Stimulated activated naive CD4-positive, alpha-beta T cell (primary cell): ENCODE data around the gene SLC8A1.

Experiments used
- DNase-seq, 6 experiments: peaks; one replicate each; lab custom pipeline; 2025; lab: John Stamatoyannopoulos, UW

SLC8A1 gene

DNA sequence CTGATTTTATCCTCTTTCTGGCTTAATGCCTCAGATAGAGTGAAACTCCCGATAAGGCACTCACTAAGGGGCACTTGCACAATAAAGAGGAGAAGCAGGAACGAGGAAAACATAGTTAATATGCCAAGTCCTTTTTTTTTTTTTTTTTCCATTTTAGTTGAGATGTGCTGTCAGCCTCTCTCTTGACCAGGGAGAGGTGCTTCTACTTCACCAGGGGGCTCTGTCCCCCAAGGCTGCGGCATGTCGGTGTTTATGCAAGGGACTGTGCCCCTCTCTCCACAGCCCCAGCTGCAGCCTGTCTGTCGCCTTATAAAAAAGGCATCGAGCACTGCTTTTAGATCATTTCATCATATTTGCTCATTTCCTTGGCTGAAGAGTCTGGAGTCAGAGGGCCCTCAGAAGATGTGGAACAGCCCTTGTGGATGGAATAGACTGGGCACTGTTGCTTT lies 178.1 kb downstream of the SLC8A1 start:
- DNase-seq: no peak

DNA sequence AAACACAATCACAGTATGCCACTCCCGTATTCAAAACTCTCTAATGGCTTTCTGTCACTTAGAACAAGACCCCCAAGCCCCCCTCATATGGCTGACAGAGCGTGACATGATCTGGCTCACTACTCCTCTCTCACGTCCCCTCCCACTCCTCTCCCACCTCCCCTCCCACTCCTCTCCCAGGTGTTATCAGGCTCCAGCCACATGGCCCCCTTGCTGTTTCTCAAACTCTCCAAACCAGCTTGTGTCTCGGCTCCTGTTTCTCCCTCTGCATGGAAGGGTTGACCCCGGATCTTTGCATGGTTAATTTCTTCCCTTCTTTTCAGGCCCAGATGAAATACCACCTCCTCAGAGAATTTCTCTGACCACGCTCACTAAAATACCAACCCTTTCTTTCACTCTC lies 180.8 kb downstream of the SLC8A1 start:
- no peak for DNase-seq

DNA sequence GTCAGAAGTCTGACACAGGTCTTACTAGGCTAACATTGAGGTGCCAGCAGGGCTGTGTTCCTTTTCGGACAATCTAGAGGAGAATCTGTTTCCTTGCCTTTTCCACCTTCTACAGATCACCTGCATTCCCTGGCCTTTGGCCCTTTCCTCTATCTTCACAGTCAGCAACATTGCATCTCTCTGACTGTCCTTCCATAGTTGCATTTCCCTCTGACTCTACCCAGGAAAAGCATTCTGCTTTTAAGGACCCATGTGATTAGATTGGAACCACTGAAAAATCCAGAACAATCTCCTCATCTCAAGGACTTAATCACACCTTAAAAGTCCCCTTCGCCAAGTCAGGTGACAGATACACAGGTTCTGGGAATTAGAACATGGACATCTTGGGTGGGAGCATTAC lies 181.5 kb downstream of the SLC8A1 start:
- DNase-seq: no peak

DNA sequence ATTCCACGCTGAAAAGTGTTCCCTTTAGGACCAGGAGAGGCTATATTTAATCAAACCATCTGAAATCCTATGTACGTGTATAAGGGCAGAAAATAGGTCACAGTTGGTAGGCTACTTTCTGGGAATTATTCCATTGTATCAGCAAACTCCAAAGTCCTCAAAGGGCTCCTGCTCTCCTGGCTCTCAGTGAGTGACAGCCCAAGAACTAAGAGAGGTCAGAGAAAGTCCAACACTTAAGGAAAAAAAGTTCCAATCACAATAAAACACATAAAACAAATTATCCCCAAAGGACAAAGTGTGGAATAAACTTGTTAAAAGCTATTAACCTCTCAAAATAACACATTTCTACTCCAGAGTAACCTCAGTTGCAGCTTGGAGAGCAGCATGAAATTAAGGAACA lies 183.3 kb downstream of the SLC8A1 start:
- no peak for DNase-seq

DNA sequence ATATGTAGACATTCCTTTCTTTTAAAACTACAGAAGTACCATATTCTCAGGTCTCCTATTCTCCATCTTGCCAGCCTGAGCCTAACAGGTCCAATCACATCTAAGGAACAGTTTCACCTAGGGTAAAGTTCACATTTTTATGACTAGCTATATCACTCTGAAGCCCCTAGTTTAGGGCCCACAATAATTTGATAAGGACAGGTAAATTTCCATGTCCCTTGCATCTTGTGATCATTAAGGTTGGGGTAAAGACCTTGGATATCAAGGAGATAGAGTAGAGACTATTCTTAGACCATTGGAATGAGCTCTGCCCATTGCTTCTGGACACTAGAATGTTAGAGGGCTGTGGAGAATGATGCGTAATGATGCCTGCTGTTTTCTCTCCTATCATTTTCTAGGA lies 185.7 kb downstream of the SLC8A1 start:
- DNase-seq: no peak

DNA sequence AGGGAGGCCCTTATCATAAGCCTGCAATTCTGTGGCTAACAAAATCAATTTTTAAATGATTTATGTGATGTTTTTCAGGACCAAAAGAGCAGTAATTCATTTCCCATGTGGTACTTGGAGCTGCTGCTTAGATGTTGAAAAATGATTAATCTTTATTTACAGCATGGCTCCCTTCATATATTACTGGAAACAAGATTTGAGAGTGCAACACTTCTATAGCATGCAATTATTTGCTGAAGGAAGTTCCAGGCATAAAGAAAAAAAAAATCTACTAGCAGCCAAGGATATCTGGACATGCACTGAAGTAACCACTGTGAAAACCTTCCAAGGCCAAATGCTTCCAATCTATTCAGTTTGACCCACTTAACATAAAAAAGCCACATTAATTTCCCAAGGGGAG lies 186.3 kb downstream of the SLC8A1 start:
- DNase-seq: no peak

DNA sequence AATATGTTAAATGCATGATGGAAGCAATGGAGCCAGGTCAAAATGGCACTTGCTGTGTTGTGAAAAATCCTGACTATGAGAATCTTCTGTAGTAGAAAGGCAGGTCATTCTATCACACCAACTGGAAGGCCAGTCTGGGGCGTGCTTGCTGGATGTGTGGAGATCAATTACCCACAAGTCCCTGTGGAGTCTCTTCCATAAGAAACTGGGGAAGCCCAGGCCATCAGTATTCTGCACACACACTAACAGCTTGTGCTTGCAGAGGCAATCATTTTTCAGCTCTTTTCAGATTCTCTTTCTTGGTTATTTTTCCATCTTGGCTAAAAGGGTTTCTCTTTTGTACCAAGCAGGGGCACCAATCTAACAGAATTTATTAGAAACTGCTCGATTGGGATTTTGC lies 190.8 kb downstream of the SLC8A1 start:
- DNase-seq: no peak

DNA sequence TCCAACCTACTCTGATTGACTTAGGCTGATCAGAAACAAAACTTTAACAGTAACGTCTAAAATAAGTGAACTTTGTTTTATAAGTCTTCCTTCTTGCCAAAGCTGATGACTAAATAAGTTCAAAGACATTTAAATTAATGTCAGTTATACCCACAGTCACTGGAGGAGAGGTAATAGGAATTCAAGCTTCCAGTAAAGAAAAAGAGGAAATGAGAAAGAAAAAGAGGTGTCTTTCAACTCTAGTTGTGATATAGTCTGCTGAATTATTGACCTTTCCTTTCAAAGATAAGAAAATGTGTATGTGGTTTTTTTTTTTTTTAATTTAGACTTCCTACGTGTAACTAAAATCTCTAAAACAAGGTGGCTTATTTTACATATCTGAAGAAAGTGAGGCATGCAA lies 191.5 kb downstream of the SLC8A1 start:
- DNase-seq: no peak

DNA sequence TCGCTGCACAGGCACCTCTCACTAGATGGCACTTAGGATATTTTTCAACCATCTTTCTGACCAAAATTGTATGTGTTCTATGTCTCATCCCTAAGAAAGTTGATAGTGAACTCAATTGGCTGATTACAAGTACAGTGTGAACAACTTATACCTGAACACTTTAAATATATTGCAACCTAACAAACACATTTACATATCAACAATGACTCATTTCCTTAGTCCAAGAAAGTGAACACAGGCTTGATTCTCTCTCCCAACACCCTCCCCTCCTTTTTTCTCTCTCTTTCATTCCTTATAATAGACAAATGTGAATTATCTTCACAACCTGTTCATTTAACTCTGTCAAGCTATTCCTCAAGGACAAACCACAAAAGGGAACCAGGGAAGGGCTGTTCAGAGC lies 192.0 kb downstream of the SLC8A1 start:
- no peak for DNase-seq

DNA sequence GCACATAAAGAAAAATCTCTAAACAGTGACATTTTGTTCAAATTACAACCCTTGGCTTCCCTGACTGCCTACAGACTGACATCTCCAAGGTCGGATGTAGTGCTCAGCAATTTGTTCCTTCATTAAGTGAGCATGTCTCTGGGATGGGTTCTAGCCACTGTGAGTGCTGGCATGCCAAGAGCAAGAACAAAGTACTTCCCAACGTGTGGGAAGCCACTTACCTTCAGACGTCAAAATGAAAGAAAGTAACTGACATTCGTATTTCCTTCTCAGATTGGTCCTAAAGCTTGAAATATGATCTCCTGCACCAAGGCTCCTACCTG lies 193.8 kb downstream of the SLC8A1 start:
- DNase-seq: no peak

DNA sequence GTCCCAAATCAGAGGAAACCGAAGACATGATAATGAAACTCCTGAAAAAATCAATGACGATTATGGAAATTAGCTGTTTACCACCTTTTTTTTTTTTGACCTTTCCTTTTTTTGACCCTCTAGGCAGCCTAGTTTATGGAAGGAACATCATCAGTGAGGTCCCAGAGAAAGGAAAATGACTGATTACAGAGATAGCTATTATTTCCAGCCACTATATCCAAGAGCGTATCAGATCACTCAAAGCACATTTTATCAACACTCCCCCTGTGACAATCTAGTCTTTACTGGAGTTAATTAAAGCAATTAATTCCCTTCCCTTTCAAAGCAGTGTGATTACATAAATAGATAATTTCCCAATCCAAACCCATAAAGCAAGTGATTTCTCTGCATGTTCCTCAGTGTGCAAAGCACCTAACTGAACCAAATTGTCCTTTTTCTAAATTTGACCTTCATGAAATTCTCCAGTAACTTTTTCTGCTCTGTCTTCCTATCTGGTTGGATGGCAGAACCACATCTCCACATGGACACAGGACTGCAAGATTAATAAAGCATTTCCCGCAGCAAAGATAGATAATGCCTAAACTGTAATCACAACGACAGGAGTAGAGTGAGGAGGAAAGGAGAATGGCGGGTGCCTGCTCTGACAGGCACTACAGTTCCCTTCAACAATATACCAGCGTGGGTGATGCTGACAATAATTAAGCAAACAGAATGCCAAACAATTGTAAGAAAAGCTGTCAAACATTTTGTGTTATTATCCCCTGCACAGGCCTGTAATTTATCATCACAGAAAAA lies 194.4 kb downstream of the SLC8A1 start:
- DNase-seq: no peak

DNA sequence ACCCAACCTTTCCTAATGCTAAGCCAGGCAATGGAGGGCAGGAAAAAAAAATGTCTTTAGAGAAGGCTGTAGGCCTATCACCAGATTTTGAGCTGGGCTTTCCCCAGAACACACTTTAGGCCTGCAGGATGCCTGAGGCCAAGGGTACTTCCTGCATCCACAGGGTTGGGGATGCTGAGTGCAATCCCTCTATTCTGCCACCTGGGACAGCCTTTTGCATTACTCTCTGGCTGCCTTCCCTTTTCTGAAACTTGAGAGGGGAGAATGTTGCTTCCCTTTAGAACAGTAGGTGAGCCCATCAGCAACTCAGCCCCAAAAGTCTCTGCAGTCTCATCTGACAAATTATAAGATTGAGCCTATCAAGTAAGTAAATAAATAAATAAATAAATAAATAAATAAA lies 195.2 kb downstream of the SLC8A1 start:
- DNase-seq: no peak

DNA sequence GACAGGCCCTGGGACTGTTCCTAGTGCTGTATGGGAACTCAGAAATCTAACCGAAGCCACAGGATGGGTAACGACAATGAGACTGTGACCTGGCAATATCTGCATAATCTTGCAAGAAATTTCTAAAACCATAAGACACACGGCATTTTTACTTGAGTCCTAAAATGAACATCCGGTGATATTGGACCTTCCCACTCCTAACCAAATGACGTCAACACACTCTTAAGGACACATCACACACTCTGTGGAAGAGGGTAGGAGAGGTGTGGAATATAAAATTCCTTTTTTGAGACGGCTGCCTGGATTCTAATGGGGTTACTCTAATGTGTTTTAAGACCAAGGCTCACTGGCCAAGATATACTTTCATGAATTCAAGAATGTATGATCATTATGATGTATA lies 195.9 kb downstream of the SLC8A1 start:
- no peak for DNase-seq

DNA sequence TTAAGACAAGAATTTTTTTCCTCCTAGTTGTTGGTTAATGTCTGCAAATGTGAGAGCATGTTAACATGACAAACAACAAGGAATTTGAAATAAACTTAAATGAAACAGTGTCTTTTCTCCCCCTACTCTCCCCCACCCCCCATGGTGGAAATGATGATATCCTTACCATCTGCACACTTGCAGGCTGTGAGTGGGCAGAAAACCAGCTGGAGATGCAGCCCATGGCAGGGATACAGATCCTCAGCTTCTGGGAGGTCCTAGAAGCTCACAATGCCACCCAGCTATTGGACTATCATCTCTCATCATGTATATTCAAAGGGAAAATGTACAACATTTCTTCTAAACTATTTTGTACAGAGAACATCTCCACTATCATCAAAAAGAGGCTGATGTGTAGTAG lies 196.8 kb downstream of the SLC8A1 start:
- no peak for DNase-seq

DNA sequence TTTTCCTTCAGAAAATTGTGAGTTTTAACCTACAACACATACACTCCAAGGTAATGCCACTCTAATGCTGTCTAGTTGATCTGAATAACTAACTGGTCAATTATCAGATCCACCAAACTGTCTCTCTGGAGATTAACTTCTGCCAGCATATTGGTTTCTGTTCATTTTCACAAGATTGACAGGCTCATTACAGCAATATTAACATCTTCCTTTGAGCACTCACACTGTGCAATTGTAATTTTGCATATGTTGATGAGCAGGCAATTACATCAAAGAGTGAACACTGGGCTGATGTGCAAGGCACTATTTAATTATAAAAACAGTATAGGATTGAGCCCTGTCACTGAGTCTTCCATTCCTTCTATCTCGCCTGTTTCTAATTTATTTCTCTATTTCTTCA lies 197.3 kb downstream of the SLC8A1 start:
- no peak for DNase-seq

DNA sequence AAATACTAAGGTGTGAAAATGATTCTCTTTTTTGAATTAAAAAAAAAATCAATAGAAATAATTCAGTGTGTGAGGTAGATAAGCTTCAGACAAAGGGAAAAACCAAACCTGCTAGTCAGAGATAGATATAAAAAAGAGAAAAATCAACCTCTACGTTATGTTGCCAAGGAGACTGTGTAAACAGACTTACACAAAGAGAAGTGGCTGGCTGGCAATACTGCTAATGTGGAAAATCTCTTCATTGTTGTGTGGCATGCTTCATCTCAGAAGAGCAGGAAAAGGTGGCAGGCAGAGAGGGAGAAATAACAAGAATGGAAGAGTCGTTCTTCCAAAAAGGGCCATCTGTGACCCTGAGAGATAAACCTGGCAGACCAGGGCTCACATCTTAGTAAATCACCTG lies 200.8 kb downstream of the SLC8A1 start:
- DNase-seq: no peak

DNA sequence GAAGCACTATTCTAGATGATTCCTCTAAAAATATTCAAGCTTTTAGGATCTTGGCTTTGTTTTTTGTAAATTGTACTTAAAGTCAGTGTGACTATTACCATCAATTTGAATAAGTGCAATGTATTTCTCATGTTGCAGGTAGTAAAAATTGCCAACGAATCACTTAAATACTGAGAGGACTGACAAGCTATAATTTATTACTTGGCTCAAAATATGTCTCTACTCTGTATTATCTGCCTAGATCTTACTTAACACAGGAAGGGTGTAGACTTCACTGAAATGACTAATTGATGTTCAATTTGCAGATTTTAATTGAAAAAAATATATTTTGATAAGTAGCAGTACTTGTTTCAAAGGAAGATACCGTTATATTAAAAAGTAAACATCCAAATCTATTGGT lies 202.3 kb downstream of the SLC8A1 start:
- no peak for DNase-seq

DNA sequence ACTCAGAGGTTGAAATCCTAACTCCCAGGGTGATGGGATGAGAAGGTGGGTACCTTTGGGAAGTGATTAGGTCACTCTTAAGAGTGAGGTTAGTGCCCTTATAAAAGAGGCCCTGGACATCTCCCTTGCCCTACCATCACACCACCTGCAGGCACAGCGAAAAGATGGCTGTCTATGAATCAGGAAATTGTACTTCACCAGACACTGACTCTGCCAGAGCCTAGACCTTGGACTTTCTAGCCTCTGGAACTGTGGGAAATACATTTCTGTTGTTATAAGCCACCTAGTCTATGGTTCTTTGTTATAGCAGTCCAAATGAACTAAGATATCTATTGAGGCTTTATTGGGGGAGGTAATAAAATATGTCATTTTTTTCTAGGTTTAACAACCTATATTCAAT lies 203.6 kb downstream of the SLC8A1 start:
- no peak for DNase-seq

DNA sequence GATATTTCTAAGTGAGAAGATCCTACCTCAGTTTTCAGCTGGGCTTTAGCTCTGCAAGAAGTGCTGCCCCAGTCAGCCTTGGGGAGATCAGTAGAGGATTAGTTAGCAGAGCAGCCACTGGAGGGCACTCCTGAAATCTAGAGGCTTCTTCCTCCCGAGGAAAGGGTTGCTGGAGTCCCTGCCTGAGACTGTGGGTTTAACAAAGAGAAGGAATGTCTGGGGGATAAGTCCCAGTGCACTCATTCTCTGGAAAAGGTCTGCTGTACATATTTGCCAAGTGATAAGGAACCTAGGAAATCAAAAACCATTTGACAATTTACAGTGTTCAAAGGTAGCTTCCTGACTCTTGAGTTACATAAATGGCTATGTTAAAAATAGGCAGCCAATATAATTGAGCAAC lies 207.2 kb downstream of the SLC8A1 start:
- no peak for DNase-seq

DNA sequence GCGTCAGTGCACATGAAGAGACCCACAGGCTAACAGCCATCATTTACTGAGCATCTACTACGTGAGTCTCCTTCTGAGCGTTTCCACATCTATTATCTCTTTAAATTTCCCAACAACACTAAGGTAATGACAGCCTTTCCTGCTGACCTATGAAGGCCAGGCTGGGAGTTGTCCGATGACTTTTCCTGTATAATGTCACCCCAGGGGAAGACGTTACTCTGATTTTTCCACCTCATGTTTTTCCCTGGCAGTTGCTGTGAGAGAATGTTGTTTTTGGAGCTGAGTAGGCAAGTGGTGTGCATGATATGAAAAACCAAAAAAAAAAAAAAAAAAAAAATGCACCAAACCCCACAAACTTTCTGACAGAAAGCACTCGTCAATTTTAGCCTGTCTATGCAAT lies 207.6 kb downstream of the SLC8A1 start:
- no peak for DNase-seq

DNA sequence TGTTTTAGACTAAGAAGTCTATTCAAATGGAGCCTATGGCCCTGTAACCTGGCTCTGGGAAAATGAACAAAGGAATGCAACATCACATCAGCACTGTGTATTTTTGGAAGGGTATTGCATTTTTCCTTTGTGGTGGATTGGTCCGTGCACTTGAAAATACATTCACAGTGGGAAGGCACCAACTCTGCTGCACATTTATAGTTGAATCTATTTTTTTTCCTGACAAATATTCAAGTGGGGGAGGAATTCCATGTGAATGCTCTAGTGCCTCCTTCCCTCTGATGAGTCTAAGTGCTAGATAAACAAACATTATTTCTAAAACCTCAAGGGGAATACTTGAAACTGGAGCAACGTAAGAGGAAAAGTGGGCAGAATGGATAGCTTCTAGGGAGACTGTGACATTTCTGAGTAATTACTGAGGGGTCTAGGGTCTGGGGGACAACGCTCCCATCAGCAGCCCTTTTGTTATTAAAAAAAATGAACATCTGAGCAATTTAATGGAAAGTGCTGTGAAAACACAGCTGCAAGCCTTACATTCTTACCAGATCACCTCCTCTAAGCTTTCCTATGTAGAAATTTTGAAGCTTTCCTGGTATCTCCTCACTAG lies 208.2 kb downstream of the SLC8A1 start:
- DNase-seq: no peak

DNA sequence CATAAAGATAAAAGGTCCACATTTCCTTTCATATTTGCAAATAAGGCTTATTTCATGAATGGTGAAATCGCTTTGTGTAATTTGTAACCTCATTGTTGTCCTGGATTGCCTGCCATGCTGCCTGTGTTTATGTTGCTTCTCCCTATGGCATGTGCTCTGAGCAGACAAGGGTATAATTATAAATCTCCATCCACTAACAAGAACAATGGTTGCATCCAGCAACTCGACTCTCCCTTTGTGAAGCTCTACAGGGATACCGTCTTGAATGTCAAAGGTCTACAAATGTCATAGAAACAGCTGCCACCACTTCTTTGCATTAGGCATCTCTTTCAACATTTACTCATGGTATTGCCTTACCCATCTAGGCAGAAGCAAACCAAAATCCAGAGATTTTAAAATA lies 209.6 kb downstream of the SLC8A1 start:
- DNase-seq: no peak

DNA sequence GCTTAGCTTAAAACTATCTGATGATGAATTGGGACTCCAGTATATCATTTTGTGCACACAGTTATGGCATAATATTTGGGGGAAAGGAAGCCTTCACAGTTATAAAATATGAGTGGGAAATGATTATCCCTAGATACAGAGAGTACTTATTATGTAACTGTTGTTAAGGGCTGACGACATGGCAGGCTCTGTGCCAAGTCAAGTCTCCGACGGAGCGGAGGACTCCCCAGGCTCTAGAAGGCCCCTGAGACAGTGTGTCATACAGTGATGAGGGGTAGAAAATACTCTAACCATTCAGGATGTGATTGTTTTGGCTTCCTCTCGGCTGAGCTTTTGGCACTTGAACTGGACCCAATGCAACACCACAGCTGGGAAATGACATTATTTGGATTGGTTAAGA lies 211.8 kb downstream of the SLC8A1 start:
- DNase-seq: no peak
